Gastrocnemius medialis (tissue), 4 donors: Measurements from ENCODE around the gene SLC17A2. TPM values are rescaled to one million over a fixed set of nuclear protein-coding genes. Genes with fewer than 3 reads are reported as not detected.

Experiments used
- ATAC-seq, 2 donors: fragments of 150-250 bp; one replicate each; pipeline ENCODE4 v1.9.1; 2016
- DNase-seq, 2 donors: peaks; one replicate each; pipeline ENCODE4 v3.0.0-alpha.2; 2019
- H3K27ac ChIP-seq, 4 donors: fragments of 200-600 bp; sonication (generic); 1 replicate in 1 of 4; 2 replicates in 3 of 4; pipeline ENCODE4 v1.5.1; 2016 to 2018; ENCODE audit warnings: mild to moderate bottlenecking in 2 of 4, moderate library complexity in 1 of 4
- H3K27me3 ChIP-seq, 3 donors: fragments of 200-600 bp; sonication (generic) in 2 of 3; 1 replicate in 1 of 3; 2 replicates in 2 of 3; pipeline versions ENCODE4 v1.5.1 to v1.6.0; 2016 to 2019; ENCODE audit warnings: mild to moderate bottlenecking in 1 of 3, moderate library complexity in 1 of 3
- H3K36me3 ChIP-seq, 2 donors: fragments of 200-600 bp; sonication (generic) in 1 of 2; one replicate each; pipeline ENCODE4 v1.5.1; 2017 to 2018
- H3K4me1 ChIP-seq, 2 donors: fragments of 200-600 bp; sonication (generic) in 1 of 2; one replicate each; pipeline ENCODE4 v1.5.1; 2016 to 2017; ENCODE audit warnings: mild to moderate bottlenecking in 2 of 2
- H3K4me3 ChIP-seq, 4 donors: fragments of 200-600 bp; sonication (generic) in 3 of 4; 1 replicate in 1 of 4; 2 replicates in 3 of 4; pipeline ENCODE4 v1.5.1; 2016 to 2019; ENCODE audit warnings: mild to moderate bottlenecking in 2 of 4
- H3K9me3 ChIP-seq, 3 donors: fragments of 200-600 bp; sonication (generic) in 2 of 3; 1 replicate in 1 of 3; 2 replicates in 2 of 3; pipeline ENCODE4 v1.5.1; 2016 to 2019
- POLR2A ChIP-seq, 2 donors: fragments of 450-650 bp; IDR thresholded peaks; one replicate each; pipeline ENCODE4 v1.6.1; 2017; ENCODE audit warnings: antibody characterized with exemption in 2 of 2, mild to moderate bottlenecking in 2 of 2, moderate library complexity in 2 of 2
- in situ Hi-C, 4 donors: fragments of 200-750 bp; cut with MboI; loops; one replicate each; pipeline versions ENCODE4 v1.15.0 to v1.8.0; 2017; ENCODE audit warnings: low sequenced_read_pairs in 4 of 4
- intact Hi-C: fragments of 100-400 bp; cut with DNase I; formaldehyde crosslinking; loops from one replicate; pipeline ENCODE4 v1.15.1; 2023; ENCODE audit warnings: low total_unique reads
- total RNA-seq, 4 donors: library from RNA; depleted of rRNA; stranded (reverse); fragments of >200 nt; gene quantifications; one replicate each; pipeline versions ENCODE4 v1.1.0 to v1.2.3, GENCODE V29; 2016
- TF ChIP-seq, protein P1 (sequence below), 5 experiments: fragments of 450-650 bp in 3 of 5; fragments of 200-600 bp in 2 of 5; sonication (generic) in 2 of 5; IDR thresholded peaks in 4 of 5; conservative IDR thresholded peaks in 1 of 5; 1 replicate in 4 of 5; 2 replicates in 1 of 5; pipeline ENCODE4 v1.5.1; 2016 to 2019; ENCODE audit warnings: antibody characterized with exemption in 5 of 5, mild to moderate bottlenecking in 3 of 5, moderate library complexity in 3 of 5

The SLC17A2 gene, protein sequence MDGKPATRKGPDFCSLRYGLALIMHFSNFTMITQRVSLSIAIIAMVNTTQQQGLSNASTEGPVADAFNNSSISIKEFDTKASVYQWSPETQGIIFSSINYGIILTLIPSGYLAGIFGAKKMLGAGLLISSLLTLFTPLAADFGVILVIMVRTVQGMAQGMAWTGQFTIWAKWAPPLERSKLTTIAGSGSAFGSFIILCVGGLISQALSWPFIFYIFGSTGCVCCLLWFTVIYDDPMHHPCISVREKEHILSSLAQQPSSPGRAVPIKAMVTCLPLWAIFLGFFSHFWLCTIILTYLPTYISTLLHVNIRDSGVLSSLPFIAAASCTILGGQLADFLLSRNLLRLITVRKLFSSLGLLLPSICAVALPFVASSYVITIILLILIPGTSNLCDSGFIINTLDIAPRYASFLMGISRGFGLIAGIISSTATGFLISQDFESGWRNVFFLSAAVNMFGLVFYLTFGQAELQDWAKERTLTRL
- total RNA-seq: under 1 TPM in 1 of 4 donors, not detected in 3; 0.11 TPM

DNA sequence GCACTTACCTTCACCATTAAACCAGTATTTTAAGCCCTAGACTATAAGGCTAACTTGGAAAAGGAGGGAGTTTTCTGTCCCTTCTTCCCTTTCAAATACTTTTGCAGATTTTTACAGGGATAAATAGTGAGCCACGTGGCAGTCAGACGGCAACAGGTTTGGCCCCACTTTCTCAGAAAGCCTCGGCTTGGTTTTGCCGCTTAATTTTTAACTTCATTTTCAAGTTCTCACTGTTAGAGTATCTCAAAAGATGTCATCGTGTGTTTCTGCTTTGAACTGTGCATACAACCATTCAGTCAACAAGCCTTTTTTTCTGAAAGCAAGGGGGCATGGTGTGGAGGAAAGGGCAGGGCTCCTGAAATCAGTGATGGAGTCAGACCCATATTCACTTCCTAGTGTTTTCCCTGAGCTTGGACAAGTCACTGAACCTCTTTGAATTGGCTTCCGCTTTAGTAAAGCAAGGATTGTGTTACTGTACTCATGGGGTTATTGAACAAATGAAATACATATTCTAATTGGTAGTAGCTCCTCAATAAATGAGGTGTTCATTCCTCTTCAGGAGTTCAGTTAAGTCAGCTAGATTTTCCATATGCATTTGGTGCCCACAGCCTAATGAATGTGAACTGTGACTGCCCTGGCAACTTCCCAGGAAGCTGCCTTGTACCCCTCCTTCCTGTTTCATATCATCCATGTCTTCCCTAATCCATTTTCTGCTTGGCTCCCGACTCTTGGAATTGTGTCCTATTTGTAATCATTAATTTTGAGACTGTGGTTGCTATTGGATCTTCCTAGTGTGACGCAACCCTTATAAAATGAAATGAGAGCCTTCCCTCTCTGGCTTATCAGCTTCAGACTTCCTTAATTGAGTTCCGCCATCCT, at the start of gene SLC17A2:
SLC17A2 (minus strand) TSS at position 160 of the 879 bp plus-strand sequence. CDS start 4,895 bp downstream, outside the sequence.
- DNase-seq (no peak), ATAC-seq (no peak)
- in situ Hi-C loops: no loop called here
- no peaks in the 10 kb centered on the region for H3K4me1 ChIP-seq
- no peak for TF ChIP-seq POLR2A (IDR thresholded peaks at IDR 0.05)
- TF ChIP-seq, protein P1, sequence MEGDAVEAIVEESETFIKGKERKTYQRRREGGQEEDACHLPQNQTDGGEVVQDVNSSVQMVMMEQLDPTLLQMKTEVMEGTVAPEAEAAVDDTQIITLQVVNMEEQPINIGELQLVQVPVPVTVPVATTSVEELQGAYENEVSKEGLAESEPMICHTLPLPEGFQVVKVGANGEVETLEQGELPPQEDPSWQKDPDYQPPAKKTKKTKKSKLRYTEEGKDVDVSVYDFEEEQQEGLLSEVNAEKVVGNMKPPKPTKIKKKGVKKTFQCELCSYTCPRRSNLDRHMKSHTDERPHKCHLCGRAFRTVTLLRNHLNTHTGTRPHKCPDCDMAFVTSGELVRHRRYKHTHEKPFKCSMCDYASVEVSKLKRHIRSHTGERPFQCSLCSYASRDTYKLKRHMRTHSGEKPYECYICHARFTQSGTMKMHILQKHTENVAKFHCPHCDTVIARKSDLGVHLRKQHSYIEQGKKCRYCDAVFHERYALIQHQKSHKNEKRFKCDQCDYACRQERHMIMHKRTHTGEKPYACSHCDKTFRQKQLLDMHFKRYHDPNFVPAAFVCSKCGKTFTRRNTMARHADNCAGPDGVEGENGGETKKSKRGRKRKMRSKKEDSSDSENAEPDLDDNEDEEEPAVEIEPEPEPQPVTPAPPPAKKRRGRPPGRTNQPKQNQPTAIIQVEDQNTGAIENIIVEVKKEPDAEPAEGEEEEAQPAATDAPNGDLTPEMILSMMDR (IDR thresholded peaks at IDR 0.05 in 4 of 5, conservative IDR thresholded peaks at IDR 0.05 in 1 of 5): no peak
- intact Hi-C loops: no loop called here
- no peaks in the 10 kb centered on the region for H3K27me3 ChIP-seq
- H3K9me3 ChIP-seq: no peaks in the 10 kb centered on the region
- no peak within 1 kb of the TSS for H3K4me3 ChIP-seq
- no peak within 1 kb of the TSS for H3K27ac ChIP-seq
- no peaks in the 10 kb centered on the region for H3K36me3 ChIP-seq

DNA sequence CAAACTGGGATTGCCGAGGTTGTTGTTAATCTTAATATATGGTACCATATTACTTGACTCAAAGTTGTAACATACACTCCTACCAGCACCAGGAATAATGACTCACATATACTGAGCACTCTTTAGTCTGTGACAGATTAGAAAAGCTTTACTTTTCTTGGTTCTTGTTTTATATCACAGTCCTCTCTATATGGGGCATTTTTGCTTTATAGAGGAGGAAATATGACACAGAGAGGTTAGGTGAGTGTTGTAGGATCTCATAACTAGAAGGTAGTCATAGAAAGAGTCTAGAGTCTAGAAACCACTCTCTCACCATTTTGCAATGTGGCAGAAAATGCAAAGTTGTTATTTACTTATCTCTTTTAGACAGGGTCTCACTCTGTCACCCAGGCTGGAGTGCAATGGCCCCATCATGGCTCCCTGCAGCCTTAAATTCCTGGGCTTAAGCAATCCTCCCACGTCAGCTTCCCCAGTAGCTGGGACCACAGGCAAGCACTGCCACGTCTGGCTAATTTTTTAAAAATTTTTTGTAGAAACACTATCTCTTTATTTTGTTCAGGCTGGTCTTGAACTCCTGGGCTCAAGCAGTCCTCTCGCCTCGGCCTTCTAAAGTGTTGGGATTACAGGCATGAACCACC, 45.6 kb upstream of the SLC17A2 start:
- H3K36me3 ChIP-seq: peaks cover 3 to 76% of the 10 kb centered on the region in 2 donors
- TF ChIP-seq POLR2A (IDR thresholded peaks at IDR 0.05): no peak
- TF ChIP-seq, protein P1 (IDR thresholded peaks at IDR 0.05 in 4 of 5, conservative IDR thresholded peaks at IDR 0.05 in 1 of 5): no peak
- no peak for ATAC-seq
- no peaks in the 10 kb centered on the region for H3K27me3 ChIP-seq
- DNase-seq: no peak
- no peak overlapping the region for H3K4me3 ChIP-seq
- peaks cover under 1% of the 10 kb centered on the region in 2 donors for H3K4me1 ChIP-seq
- H3K9me3 ChIP-seq: no peaks in the 10 kb centered on the region
- in situ Hi-C loops (no loop called here), intact Hi-C loops (no loop called here)
- H3K27ac ChIP-seq: no peak overlapping the region

DNA sequence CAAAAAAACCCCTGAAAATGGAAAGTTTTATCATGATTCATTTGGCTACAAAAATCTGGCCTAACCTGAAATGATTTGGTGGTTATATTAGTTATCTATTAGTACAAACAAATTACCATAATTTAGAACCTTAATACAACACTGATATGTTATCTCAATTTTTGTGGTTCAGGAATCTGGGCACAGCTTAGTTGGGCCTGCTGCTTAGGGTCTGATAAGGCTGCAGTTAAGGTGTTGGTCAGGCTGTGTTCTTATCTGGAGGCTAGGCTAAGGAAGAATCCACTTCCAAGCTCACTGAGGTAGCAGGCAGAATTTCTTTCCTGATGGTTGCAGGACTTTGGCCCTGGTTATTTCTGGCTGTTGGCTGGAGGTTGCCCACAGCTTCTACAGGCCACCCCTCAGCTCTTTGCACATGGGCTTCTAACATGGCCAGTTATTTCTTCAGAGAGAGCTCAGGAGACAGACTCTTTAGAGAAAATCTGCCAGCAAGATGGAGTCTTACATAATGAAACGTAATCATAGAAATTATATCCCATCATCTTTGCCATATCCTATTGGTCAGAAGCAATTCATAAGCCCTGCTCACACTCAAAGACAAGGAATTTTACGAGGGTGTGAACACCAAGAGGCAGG, 43.5 kb upstream of the SLC17A2 start:
- ATAC-seq (no peak), DNase-seq (no peak)
- Histone ChIP-seq H3K9me3 (no peaks in the 10 kb centered on the region), H3K36me3 (peaks cover 3 to 89% of the 10 kb centered on the region in 2 donors), H3K27ac (no peak overlapping the region), H3K4me3 (no peak overlapping the region), H3K27me3 (no peaks in the 10 kb centered on the region), H3K4me1 (peaks cover 6% of the 10 kb centered on the region in 2 donors)
- TF ChIP-seq, protein P1 (IDR thresholded peaks at IDR 0.05 in 4 of 5, conservative IDR thresholded peaks at IDR 0.05 in 1 of 5): no peak
- no peak for TF ChIP-seq POLR2A (IDR thresholded peaks at IDR 0.05)
- in situ Hi-C loops: no loop called here
- intact Hi-C loops: no loop called here

DNA sequence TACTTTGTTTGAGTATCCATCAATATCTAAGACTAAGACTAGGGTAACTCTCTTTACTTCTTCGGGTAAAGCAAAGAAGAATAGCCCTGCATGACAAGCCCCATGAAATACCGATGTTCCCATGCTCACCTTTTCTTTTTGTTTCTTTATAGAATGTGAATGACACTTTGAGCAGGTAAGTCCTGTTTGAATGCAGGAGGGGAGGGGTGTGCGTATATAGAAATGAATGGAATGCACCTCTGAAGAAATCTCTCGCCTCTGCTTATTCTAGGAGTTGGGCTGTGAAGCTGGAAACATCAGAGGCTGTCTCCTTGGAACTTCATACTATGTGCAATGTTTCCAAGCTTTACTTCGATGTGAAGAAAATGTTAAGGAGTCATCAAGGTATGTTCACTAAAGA, 42.4 kb upstream of the SLC17A2 start:
- Histone ChIP-seq H3K9me3 (no peaks in the 10 kb centered on the region), H3K27ac (no peak overlapping the region), H3K27me3 (no peaks in the 10 kb centered on the region), H3K36me3 (peaks cover 3 to 80% of the 10 kb centered on the region in 2 donors), H3K4me3 (no peak overlapping the region), H3K4me1 (peaks cover 15% of the 10 kb centered on the region in 2 donors)
- DNase-seq: no peak
- TF ChIP-seq, protein P1 (IDR thresholded peaks at IDR 0.05 in 4 of 5, conservative IDR thresholded peaks at IDR 0.05 in 1 of 5): no peak
- no peak for TF ChIP-seq POLR2A (IDR thresholded peaks at IDR 0.05)
- in situ Hi-C loops: no loop called here
- ATAC-seq: no peak
- intact Hi-C loops: no loop called here
